HPDE6-E6E7 (cell line): Measurements from ENCODE around the gene SAG.
"Not testable (repeated sequence)": the region's sequence is repeated elsewhere in the genome, so short reads cannot be mapped to it uniquely, and the experiment has no call there.

ENCODE experiments used
- DNase-seq: peaks from one replicate; pipeline ENCODE4 v3.0.0; 2011; ENCODE audit warnings: missing footprints; ENCODE audit errors: extremely low spot score

The SAG gene

DNA sequence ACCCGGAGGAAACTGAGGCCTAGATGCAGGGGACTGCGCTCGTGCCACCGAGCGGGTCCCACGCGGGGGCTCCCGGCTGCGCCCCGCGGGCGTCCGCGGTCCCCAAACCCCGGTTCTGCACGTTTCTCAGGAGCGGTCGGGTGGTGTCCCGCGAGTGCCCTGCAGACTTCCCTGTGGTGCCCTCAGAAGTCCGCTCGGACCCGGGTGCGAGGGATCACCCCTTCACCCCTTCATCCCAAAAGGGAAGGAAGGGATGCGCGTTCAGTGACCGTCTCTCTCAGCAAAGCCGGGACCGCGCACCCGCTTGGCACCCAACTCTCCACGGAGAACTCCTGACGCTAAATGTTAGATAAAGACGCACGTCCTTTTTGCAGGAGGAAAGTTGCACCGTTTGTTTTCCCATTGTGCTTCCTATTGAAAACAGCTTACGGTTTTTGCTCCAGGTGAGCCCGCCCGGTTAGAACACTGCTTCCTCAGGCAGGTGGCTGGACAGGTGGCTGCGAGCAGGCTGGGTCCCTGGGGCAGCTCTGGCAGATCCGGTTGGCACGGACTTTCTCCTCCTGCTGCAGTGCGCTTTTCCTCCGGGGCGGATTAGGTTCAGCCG is 47.5 kb downstream of the SAG start:
- no peak for DNase-seq

DNA sequence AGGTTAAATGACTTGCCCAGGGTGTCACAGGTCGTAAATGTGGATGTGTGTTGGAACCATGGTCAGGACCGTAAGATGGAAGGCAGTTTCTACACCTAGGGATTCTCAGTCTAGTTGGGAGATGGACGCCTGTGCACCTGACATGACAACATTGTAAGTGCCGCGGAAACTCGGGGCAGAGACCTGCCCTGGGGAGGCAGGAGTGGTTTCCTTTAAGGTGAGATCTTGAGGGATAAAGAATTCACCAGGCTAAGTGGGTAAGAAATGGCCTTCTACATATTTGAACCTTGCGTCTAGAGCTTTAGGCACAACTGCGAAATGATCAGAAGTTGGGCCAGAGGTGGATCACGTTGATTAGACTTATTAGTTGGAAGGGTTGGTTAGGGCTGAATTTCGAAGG is 48.3 kb downstream of the SAG start:
- DNase-seq, result no peak

- no peak for DNase-seq
Observed at GRCh38 chr2:233356546-233357308, 49.1 kb downstream of the SAG start.

DNA sequence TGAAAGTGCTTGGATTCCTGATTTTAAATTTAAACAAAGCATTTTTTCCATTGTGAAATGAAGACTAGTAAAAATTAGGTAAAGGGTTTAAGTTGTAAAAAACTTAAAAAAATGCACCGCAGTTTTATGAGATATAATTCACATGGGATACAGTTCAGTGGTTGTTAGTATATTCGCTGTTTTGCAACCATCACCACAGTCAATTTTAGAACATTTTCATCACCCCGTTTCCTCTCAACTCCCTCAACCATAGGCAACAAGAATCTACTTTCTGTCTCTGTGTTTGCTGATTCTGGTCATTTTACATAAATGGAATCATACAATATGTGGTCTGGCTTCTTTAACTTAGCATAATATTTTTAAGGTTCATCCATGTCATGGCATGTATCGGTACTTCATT is 50.7 kb downstream of the SAG start:
- DNase-seq, result no peak

DNA sequence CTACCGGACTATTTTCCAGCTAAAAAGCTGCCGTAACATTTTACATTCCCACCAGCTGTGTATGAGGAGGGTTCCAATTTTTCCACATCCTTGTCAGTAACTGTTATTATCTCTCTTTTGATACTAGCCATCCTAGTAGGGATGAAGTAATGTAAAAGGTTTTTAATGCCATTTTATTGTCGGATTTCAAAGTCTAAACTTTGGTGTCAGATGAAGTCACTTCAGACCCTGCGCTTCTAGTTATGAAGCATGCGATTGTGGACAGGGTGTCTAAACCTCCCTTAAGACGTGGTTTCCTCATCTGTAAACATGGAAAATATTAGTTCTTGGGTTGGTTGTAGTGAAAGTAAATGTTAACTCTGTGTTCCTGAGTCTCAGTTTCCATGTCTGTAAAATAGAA is 51.3 kb downstream of the SAG start:
- DNase-seq, result no peak

DNA sequence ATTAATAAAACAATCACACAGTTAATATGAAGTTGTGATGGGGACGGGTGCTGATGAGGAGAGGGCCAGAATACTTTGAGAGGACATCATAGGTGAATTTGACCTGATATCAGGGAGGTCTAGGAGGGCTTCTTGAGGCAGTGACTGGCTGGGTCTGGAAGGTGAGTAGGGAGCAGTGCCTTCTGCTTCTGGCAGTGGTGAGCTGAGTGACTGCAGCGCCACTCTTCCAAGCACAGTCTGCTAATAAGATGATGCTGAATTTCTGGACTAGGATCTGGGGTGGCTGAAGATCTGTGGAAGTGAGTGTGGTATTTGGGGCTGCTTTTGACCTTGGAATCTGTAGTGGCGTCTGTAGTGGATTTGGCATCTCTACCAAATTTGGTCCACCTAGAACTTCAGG is 52.2 kb downstream of the SAG start:
- DNase-seq, result no peak

- no peak for DNase-seq
Observed at GRCh38 chr2:233360771-233361176, 53.2 kb downstream of the SAG start.

DNA sequence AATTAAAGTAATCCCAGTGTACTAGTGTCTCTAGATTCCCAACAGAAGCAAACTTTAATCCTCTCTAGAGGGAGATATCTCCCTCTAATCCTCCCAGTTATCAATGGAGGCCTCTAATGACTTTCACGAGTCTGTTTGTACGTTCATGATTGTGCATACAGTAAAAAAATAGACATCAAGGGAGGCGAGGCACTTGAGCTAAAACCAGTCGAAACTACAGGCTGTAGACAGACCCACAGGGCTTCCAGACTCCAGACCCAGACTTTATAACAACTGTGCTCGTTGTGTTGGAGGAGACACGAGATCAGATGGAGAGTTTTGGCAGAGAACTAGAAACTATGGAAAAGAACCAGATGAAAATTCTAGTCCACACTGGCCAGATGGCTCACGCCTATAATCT is 53.7 kb downstream of the SAG start:
- DNase-seq, result no peak

DNA sequence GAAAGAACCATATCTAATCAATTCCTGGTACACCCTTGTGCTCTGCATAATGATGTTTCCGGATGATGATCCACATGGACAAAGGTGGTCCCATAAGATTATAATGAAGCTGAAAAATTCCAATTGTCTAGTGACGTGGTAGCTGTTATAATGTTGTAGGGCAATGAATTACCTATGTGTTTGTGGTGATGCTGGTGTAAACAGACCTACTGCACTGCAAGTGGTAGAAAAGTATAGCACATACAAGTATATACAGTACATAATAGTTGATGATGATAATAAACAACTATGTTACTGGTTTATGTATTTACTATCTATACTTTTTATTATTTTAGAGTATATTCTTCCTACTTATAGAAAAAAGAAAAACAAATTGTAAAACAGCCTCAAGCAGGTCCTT is 55.1 kb downstream of the SAG start:
- no peak for DNase-seq

- DNase-seq, result no peak
Observed at GRCh38 chr2:233363744-233364235, 56.2 kb downstream of the SAG start.

DNA sequence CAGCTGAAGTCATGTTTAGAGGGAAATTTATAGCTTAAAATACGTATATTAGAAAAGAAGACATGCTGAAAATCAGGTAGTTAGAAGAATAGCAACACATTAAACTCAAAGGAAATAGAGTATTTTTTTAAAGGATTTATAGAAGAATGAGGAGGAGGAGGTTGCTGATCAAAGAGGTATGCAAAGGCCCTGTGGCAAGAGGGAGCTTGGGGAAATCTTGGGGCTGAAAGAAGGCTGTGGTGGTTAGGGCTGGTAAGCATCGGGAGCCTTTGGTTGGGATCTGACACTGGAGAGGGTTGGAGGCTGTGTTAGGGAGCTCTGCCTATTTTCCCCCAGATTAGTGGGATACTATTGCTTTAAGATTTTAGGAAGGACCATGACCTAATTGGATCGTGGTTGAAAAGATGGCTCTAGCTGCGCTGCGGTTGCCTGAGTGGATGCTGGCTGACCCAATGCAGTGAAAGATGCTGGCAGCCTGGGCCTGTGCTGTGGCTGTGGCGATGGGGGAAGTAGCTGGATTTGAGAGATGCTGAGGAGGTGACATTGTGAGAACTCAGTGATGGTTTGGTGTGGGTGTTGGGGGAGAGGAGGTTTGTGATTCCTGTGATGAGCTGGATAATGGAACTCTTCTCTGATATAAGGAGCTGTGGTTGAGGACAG is 58.4 kb downstream of the SAG start:
- no peak for DNase-seq

DNA sequence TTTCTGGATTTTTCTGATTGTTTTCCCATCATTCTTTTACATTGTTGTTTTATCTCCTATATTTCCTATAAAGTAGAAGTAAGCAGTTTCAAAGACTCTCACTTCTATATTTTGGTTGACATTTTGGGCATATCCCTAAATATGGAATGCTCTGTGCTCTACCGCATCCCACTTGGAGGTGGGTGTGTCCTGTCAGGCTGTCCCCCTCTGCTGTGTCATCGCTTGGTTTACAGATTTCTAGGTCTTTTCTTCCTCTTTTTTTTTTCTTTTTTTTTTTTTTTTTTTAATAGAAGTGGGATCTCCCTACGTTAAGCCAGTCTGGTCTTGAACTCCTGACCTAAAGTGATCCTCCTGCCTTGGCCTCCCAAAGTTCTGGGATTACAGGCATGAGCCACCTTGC is 60.0 kb downstream of the SAG start:
- no peak for DNase-seq

DNA sequence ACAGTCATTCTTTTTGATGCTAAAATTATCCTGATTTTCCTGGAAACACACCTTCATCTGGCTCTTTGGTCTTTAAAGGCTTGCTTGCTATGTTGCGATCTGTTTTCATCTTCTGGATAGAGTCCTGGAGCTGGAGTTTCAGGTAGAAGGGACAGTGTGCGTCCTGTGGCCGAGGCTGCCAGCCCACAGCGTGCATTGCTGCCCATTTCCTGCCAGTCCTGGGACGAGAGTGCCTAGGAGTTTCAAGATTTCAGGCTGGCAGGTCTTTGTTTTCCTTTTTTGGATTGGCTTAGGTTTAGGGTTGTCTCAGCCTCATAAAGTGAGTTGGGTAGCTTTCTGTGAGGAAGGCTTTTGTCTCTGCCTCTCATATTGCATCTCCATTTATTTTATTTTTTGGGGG is 61.1 kb downstream of the SAG start:
- no peak for DNase-seq

DNA sequence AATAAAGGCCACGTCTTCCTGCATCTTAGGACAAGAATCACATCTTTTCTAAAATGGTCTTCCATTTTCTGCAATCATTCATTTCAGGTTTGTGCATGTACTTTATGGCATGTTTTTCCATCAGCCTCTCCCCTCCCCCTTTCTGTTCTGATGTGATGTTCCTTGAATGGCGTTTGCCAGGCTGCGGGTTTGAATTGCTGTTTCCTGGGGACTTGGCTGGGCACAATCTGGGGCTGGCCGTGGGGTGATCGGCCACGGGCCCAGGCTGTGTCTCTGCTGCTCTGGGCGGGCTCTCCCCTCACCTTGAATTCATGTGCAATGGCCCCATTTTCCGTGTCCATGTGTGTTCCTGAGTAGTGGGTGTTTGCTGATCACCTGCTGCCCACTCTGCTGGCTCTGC is 61.8 kb downstream of the SAG start:
- DNase-seq, result no peak

- no peak for DNase-seq
Observed at GRCh38 chr2:233369897-233370685, 62.5 kb downstream of the SAG start.

DNA sequence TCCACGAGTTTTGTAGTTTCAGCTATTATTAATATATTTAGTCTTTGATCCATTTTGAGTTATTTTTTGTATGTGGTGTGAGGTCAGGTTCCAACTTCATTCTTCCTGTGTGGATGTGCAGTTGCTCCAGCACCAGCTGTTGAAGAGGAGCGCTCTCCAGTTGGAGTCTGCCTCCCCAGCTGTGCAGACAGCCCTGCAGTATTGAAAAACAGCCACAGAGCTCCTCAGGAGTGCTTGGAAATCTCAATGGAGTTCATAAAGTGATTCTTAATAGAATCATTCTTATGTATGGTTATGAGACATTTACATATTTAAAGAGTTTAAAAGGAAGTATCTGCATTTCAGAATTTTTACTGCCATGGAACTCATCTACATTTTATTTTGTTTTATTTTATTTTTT is 64.0 kb downstream of the SAG start:
- DNase-seq, result no peak

- DNase-seq, result no peak
Observed at GRCh38 chr2:233372855-233373254, 65.2 kb downstream of the SAG start.

DNA sequence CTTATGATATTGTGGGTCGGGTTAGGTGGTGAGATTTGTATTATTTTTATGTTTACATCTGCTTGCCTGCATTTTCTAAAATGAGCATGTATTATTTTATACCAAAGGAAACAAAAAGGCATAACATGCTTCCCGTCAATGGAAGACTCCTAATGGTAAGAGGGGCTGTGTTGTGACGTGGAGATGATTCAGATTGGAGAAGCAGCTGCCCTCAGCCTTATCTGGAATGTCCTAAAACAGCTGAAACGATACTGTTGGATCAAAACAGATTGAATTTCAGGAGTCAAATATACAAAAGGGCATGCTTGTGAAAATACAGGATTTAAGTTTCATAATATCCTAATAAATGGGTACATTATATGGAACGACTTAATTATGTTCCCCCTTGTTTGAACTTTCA is 65.7 kb downstream of the SAG start:
- no peak for DNase-seq

- DNase-seq, result not testable (repeated sequence)
Observed at GRCh38 chr2:233374776-233375175, 67.2 kb downstream of the SAG start.

DNA sequence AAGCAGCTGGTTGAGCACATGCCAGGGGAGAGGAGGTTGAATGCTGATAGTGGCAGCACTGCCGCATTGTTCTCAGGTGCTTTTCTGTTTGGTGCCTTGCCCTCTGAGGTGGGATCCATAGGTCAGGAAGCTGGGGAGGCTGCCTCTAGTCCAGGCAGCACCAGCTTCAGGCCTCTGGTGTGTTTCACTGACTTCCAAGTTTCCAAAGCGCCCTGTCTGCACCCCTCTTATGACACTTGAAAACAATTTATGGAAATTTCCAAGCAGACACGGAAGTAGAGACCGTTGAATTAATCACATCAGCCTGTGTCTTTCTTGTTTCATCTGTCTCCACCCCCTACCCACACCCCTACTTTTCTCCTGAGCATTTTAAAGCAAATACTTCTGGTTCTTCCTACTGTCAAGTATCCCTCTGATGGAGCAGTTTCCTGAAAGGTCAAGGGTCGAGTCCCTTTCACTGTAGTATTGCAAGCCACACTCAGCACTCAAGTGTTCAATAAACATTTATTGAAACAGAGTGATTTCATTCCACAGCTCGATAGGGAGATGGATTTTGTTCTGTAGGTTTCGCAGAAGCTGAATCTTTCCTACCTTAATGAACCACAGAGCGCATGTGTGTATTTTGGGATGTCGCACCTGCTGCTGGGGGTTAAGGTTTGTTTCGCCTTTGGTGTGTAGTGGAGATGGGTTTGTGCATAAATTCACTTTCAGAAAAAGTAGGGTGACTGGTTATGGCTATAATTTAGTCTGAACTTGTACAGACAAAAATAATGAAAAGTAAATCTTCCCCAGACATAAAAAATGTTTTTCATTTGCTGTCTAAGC is 68.1 kb downstream of the SAG start:
- DNase-seq, result no peak

GRCh38 chr2:233379034-233379433 is 71.4 kb downstream of the SAG start:
- DNase-seq, result no peak
